NCI-H345 treated with DMSO at 0.1 percent for 48 hours (cell line): ENCODE data around the gene CEP112.
"Not testable (repeated sequence)": the region's sequence is repeated elsewhere in the genome, so short reads cannot be mapped to it uniquely, and the experiment has no call there.

ENCODE experiments used
- DNase-seq: peaks from one replicate; lab custom pipeline; 2025; ENCODE audit not compliant: unreplicated experiment; lab: John Stamatoyannopoulos, UW

CEP112 gene

GRCh38 chr17:66165537-66166123 is 26.3 kb downstream of the CEP112 start:
- DNase-seq: peak; percentile 22

GRCh38 chr17:66155055-66155454 is 36.9 kb downstream of the CEP112 start:
- not testable (repeated sequence) for DNase-seq

GRCh38 chr17:66152756-66153155 is 39.2 kb downstream of the CEP112 start:
- no peak for DNase-seq

GRCh38 chr17:66150708-66151107 is 41.2 kb downstream of the CEP112 start:
- DNase-seq: no peak

- no peak for DNase-seq
Measured at GRCh38 chr17:66149562-66149961, 42.4 kb downstream of the CEP112 start.

- no peak for DNase-seq
Measured at GRCh38 chr17:66146394-66146793, 45.5 kb downstream of the CEP112 start.

- DNase-seq: no peak
Measured at GRCh38 chr17:66143657-66144282, 48.2 kb downstream of the CEP112 start.

GRCh38 chr17:66142428-66142827 is 49.5 kb downstream of the CEP112 start:
- DNase-seq: no peak

GRCh38 chr17:66138120-66138519 is 53.8 kb downstream of the CEP112 start:
- no peak for DNase-seq

- no peak for DNase-seq
Measured at GRCh38 chr17:66135896-66136295, 56.0 kb downstream of the CEP112 start.

GRCh38 chr17:66135219-66135618 is 56.7 kb downstream of the CEP112 start:
- no peak for DNase-seq

- DNase-seq: no peak
Measured at GRCh38 chr17:66129759-66130158, 62.2 kb downstream of the CEP112 start.

- DNase-seq: no peak
Measured at GRCh38 chr17:66126231-66126630, 65.7 kb downstream of the CEP112 start.

- no peak for DNase-seq
Measured at GRCh38 chr17:66123163-66123562, 68.8 kb downstream of the CEP112 start.

- DNase-seq: no peak
Measured at GRCh38 chr17:66115246-66115645, 76.7 kb downstream of the CEP112 start.

GRCh38 chr17:66114609-66115008 is 77.3 kb downstream of the CEP112 start:
- no peak for DNase-seq

GRCh38 chr17:66107731-66108130 is 84.2 kb downstream of the CEP112 start:
- no peak for DNase-seq

GRCh38 chr17:66098040-66098439 is 93.9 kb downstream of the CEP112 start:
- no peak for DNase-seq

- DNase-seq: no peak
Measured at GRCh38 chr17:66094727-66095126, 97.2 kb downstream of the CEP112 start.

GRCh38 chr17:66091445-66092080 is 100.4 kb downstream of the CEP112 start:
- DNase-seq: no peak

- DNase-seq: no peak
Measured at GRCh38 chr17:66089764-66090163, 102.2 kb downstream of the CEP112 start.

- no peak for DNase-seq
Measured at GRCh38 chr17:66088173-66088572, 103.8 kb downstream of the CEP112 start.

- DNase-seq: no peak
Measured at GRCh38 chr17:66087073-66087472, 104.9 kb downstream of the CEP112 start.
